ENCODE results near the gene LRMDA. TPM values are rescaled to one million over a fixed set of nuclear protein-coding genes. Genes with fewer than 3 reads are reported as not detected.

The LRMDA gene
- total and polyA plus RNA-seq, 10 of the 15 experiments (the other 5 are each of a cell fraction or from before 2014, with no cell fraction given): 0.07 to 0.54 (median 0.29) TPM; not detected in 4

- H3K9me3 ChIP-seq (replicated peaks; ENCODE audit: control insufficient read depth, insufficient read depth, low read length): no peaks in the 10 kb centered on the region
- no peaks in the 10 kb centered on the region for H3K79me2 ChIP-seq (ENCODE audit: control insufficient read depth, insufficient read depth, low read length)
- H3K4me1 ChIP-seq (ENCODE audit: control insufficient read depth, insufficient read depth, low read length): no peaks in the 10 kb centered on the region
- ATAC-seq (no peak), FAIRE-seq (no peak), DNase-seq (ENCODE audit: low read depth, low spot score) (no peak)
- SMC1A ChIA-PET (ENCODE audit: uncharacterized antibody, unreplicated experiment): interaction anchor here (1.3 kb wide), 1 partner anchor 13 kb away, joined by 3 read pairs; no protein-coding TSS in a partner anchor
- H3K9ac ChIP-seq (ENCODE audit: control insufficient read depth, insufficient read depth, low read length): no peak overlapping the region
- POLR2A ChIA-PET: no interaction called here
- in situ Hi-C loops (cut with MboI): no loop called here
- WGBS (ENCODE audit: insufficient coverage, insufficient replicate concordance, low lambda C conversion rate, missing lambda C conversion rate): 42% methylated on average over 2 of the region's 2 CpGs
- H3K27ac ChIP-seq (ENCODE audit: control insufficient read depth, insufficient read depth): no peak overlapping the region
- H3K36me3 ChIP-seq (ENCODE audit: control insufficient read depth in 2 of 2, insufficient read depth in 2 of 2, low read length in 1 of 2): no peaks in the 10 kb centered on the region
- H3K27me3 ChIP-seq (replicated peaks in 1 of 2; ENCODE audit: control insufficient read depth in 2 of 2, insufficient read depth in 2 of 2, low read length in 1 of 2): no peaks in the 10 kb centered on the region; a peak in 1 of 4 replicates
- H3K4me3 ChIP-seq: no peak overlapping the region
- H4K20me1 ChIP-seq (ENCODE audit: control insufficient read depth, insufficient read depth): no peaks in the 10 kb centered on the region
- no peak overlapping the region for H3K4me2 ChIP-seq (ENCODE audit: control insufficient read depth, insufficient read depth)
- H2AFZ ChIP-seq (ENCODE audit: control insufficient read depth, low read depth, low read length): no peak overlapping the region
- intact Hi-C loops (cut with micrococcal nuclease; ENCODE audit: unreplicated experiment): no loop called here
- RAD21 ChIA-PET (ENCODE audit: unreplicated experiment): no interaction called here
- no TSS peak for BruUV-seq (replicated peaks)
- CTCF ChIA-PET: interaction anchor here (0.6 kb wide), 1 partner anchor 613 kb away, joined by 3 read pairs; no protein-coding TSS in a partner anchor
- TF ChIP-seq, protein P1, sequence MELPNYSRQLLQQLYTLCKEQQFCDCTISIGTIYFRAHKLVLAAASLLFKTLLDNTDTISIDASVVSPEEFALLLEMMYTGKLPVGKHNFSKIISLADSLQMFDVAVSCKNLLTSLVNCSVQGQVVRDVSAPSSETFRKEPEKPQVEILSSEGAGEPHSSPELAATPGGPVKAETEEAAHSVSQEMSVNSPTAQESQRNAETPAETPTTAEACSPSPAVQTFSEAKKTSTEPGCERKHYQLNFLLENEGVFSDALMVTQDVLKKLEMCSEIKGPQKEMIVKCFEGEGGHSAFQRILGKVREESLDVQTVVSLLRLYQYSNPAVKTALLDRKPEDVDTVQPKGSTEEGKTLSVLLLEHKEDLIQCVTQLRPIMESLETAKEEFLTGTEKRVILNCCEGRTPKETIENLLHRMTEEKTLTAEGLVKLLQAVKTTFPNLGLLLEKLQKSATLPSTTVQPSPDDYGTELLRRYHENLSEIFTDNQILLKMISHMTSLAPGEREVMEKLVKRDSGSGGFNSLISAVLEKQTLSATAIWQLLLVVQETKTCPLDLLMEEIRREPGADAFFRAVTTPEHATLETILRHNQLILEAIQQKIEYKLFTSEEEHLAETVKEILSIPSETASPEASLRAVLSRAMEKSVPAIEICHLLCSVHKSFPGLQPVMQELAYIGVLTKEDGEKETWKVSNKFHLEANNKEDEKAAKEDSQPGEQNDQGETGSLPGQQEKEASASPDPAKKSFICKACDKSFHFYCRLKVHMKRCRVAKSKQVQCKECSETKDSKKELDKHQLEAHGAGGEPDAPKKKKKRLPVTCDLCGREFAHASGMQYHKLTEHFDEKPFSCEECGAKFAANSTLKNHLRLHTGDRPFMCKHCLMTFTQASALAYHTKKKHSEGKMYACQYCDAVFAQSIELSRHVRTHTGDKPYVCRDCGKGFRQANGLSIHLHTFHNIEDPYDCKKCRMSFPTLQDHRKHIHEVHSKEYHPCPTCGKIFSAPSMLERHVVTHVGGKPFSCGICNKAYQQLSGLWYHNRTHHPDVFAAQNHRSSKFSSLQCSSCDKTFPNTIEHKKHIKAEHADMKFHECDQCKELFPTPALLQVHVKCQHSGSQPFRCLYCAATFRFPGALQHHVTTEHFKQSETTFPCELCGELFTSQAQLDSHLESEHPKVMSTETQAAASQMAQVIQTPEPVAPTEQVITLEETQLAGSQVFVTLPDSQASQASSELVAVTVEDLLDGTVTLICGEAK (IDR thresholded peaks at IDR 0.05; ENCODE audit: borderline replicate concordance): no peak
- TF ChIP-seq ZZZ3 (IDR thresholded peaks at IDR 0.05; ENCODE audit: control insufficient read depth, insufficient read length, low read depth) (no peak), NBN (IDR thresholded peaks at IDR 0.05) (no peak), USF1 (IDR thresholded peaks at IDR 0.05; ENCODE audit: borderline replicate concordance, extremely low read length, insufficient read depth, low read depth, low read length) (no peak), TCF7 (IDR thresholded peaks at IDR 0.05; ENCODE audit: borderline replicate concordance) (no peak), POLR2AphosphoS2 (IDR thresholded peaks at IDR 0.05; ENCODE audit: low read depth, low read length) (no peak), MTA3 (IDR thresholded peaks at IDR 0.05; ENCODE audit: borderline replicate concordance, low read length) (no peak), STAT3 (IDR thresholded peaks at IDR 0.05; ENCODE audit: low read depth, low read length) (no peak), YBX1 (IDR thresholded peaks at IDR 0.05) (no peak), SIX5 (IDR thresholded peaks at IDR 0.05; ENCODE audit: low read depth, low read length, severe bottlenecking) (no peak), STAT1 (conservative IDR thresholded peaks at IDR 0.05) (no peak), SREBF2 (IDR thresholded peaks at IDR 0.05; ENCODE audit: low read length) (no peak), NR2C2 (IDR thresholded peaks at IDR 0.05; ENCODE audit: borderline replicate concordance, control insufficient read depth, insufficient read length, low read depth) (no peak), EZH2 (IDR thresholded peaks at IDR 0.05; ENCODE audit: borderline replicate concordance, control insufficient read depth, low read depth, low read length) (no peak), MXI1 (IDR thresholded peaks at IDR 0.05; ENCODE audit: low read depth, low read length) (no peak), PKNOX1 (IDR thresholded peaks at IDR 0.05) (no peak)
- TF ChIP-seq, protein P2, sequence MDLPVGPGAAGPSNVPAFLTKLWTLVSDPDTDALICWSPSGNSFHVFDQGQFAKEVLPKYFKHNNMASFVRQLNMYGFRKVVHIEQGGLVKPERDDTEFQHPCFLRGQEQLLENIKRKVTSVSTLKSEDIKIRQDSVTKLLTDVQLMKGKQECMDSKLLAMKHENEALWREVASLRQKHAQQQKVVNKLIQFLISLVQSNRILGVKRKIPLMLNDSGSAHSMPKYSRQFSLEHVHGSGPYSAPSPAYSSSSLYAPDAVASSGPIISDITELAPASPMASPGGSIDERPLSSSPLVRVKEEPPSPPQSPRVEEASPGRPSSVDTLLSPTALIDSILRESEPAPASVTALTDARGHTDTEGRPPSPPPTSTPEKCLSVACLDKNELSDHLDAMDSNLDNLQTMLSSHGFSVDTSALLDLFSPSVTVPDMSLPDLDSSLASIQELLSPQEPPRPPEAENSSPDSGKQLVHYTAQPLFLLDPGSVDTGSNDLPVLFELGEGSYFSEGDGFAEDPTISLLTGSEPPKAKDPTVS (IDR thresholded peaks at IDR 0.05; ENCODE audit: low read depth, low read length): no peak
Observed at GRCh38 chr10:76002262-76002854, 570.9 kb downstream of the LRMDA start.

Measured in GM12878 (cell line).